ENCODE results near the gene ANKRD9. TPM values are rescaled to one million over a fixed set of nuclear protein-coding genes. Genes with fewer than 3 reads are reported as not detected.

ANKRD9 gene
- total and polyA plus RNA-seq, 2 of the 13 experiments (the other 11 are each of a cell fraction or from before 2014, with no cell fraction given): 10.0 to 15.0 TPM

- FAIRE-seq (peak; percentile 40), ATAC-seq (peak; percentile 46), DNase-seq (ENCODE audit: low spot score) (no peak)
- intact Hi-C loops (cut with micrococcal nuclease; ENCODE audit: unreplicated experiment): no loop called here
- no peaks in the 10 kb centered on the region for H3K27me3 ChIP-seq (ENCODE audit: control insufficient read depth in 1 of 2, insufficient read depth in 2 of 2, low read length in 2 of 2)
- H3K4me1 ChIP-seq (ENCODE audit: insufficient read depth, low read length): peaks cover 43% of the 10 kb centered on the region
- no TSS peak for BruUV-seq (replicated peaks)
- no peak for TF ChIP-seq REXO4 (CRISPR knock-in tag; IDR thresholded peaks at IDR 0.05; ENCODE audit: borderline replicate concordance)
- TF ChIP-seq ZNF335 (CRISPR knock-in tag; IDR thresholded peaks at IDR 0.05): no peak
- TF ChIP-seq HMGA1 (CRISPR knock-in tag; conservative IDR thresholded peaks at IDR 0.05): no peak
- TF ChIP-seq ZNF770 (CRISPR knock-in tag; IDR thresholded peaks at IDR 0.05): peak; percentile 31
- H3K79me2 ChIP-seq (ENCODE audit: insufficient read depth, low read length): no peaks in the 10 kb centered on the region
- H3K9me3 ChIP-seq (ENCODE audit: low read length): no peaks in the 10 kb centered on the region
- CTCF ChIA-PET (ENCODE audit: low intra/inter-chr PET ratio, low total read pairs): no interaction called here
- peak overlapping the region in 1 of 3 experiments; percentile 40; a peak in 2 of 6 replicates for H3K4me3 ChIP-seq (replicated peaks in 1 of 3; ENCODE audit: insufficient read depth in 1 of 3, low read depth in 2 of 3, low read length in 3 of 3)
- no peaks in the 10 kb centered on the region for H4K20me1 ChIP-seq (ENCODE audit: insufficient read depth, low read length)
- POLR2A ChIA-PET: interaction anchor here (1.0 kb wide), 1 partner anchor 8 kb away, joined by 3 read pairs; no protein-coding TSS in a partner anchor
- no peak overlapping the region for H2AFZ ChIP-seq (ENCODE audit: low read length)
- no peaks in the 10 kb centered on the region for H3K36me3 ChIP-seq (replicated peaks in 1 of 2; ENCODE audit: control insufficient read depth in 1 of 2, insufficient read depth in 2 of 2, low read length in 2 of 2)
- no peak overlapping the region for H3K27ac ChIP-seq (ENCODE audit: extremely low read length, insufficient read depth, low read length)
- H3K9ac ChIP-seq (ENCODE audit: insufficient read depth, low read depth, low read length): no peak overlapping the region
- WGBS (ENCODE audit: low lambda C conversion rate): 57% methylated on average over 13 of the region's 13 CpGs
- peak overlapping the region; percentile 63 for H3K4me2 ChIP-seq (ENCODE audit: low read depth, low read length)
- in situ Hi-C loops (cut with HindIII; ENCODE audit: extremely low pct_ligation_motif_present, low pct_unique_long_range_greater_than_20kb): no loop called here
Observed at GRCh38 chr14:102530828-102531478, 21.4 kb upstream of the ANKRD9 start.
